H1 (cell line): ENCODE measurements around the gene TMEM204. TPM values are rescaled to one million over a fixed set of nuclear protein-coding genes. Genes with fewer than 3 reads are reported as not detected.

ENCODE experiments used
- CTCF ChIA-PET: fragments of 300-600 bp; sonication (Branson Sonifier 250); formaldehyde crosslinking; loops from one replicate; lab custom pipeline; 2021; ENCODE audit not compliant: partially characterized antibody; lab: Charles Lee
- POLR2A ChIA-PET: fragments of 300-600 bp; sonication (Branson Sonifier 250); formaldehyde crosslinking; loops from one replicate; lab custom pipeline; 2021; ENCODE audit warnings: inconsistent platforms; ENCODE audit not compliant: partially characterized antibody; lab: Charles Lee
- DNase-seq, 2 experiments: peaks; one replicate each; pipeline versions ENCODE4 v3.0.0 to v3.0.0-alpha.2; 2010 to 2022; ENCODE audit warnings: low spot score in 2 of 2, low read depth in 1 of 2, mixed read lengths in 1 of 2
- FAIRE-seq: peaks from 2 replicates; lab custom pipeline; 2011; peaks lifted over from hg19 to GRCh38; lab: Jason Lieb, UNC
- H2AFZ ChIP-seq: 2 replicates; pipeline ENCODE4 v1.8.1; 2012; ENCODE audit warnings: low read length, inconsistent platforms
- H2AK5ac ChIP-seq: 2 replicates; pipeline ENCODE4 v1.6.1; 2013; ENCODE audit warnings: low read depth, low read length
- H2BK120ac ChIP-seq: replicated peaks from 2 replicates; pipeline ENCODE3; 2013; ENCODE audit warnings: low read depth, low read length, inconsistent platforms
- H2BK12ac ChIP-seq: 2 replicates; pipeline ENCODE4 v1.6.1; 2013; ENCODE audit warnings: low read depth, low read length
- H2BK15ac ChIP-seq: 2 replicates; pipeline ENCODE4 v1.6.1; 2013; ENCODE audit warnings: low read length
- H2BK20ac ChIP-seq: 2 replicates; pipeline ENCODE4 v1.6.1; 2013; ENCODE audit warnings: low read length
- H2BK5ac ChIP-seq: 2 replicates; pipeline ENCODE4 v1.6.1; 2013; ENCODE audit warnings: low read depth, low read length
- H3K14ac ChIP-seq: 2 replicates; pipeline ENCODE4 v1.6.1; 2013; ENCODE audit warnings: inconsistent platforms; ENCODE audit not compliant: insufficient read length
- H3K18ac ChIP-seq: 2 replicates; pipeline ENCODE4 v1.6.1; 2013; ENCODE audit warnings: low read length; ENCODE audit errors: extremely low read depth
- H3K23ac ChIP-seq: 2 replicates; pipeline ENCODE4 v1.6.1; 2013; ENCODE audit warnings: inconsistent platforms; ENCODE audit not compliant: insufficient read length
- H3K23me2 ChIP-seq: 2 replicates; pipeline ENCODE4 v1.6.1; 2013; ENCODE audit warnings: low read depth, low read length
- H3K27ac ChIP-seq: 2 replicates; pipeline ENCODE4 v1.6.1; 2011; ENCODE audit warnings: low read depth, low read length, inconsistent platforms
- H3K27me3 ChIP-seq, 4 experiments: replicated peaks in 1 of 4; 1 replicate in 1 of 4; 2 replicates in 3 of 4; pipeline versions ENCODE4 v1.6.1 to v1.8.1; 2011 to 2013; ENCODE audit warnings: low read length in 3 of 4, mild to moderate bottlenecking in 3 of 4, inconsistent platforms in 2 of 4, mixed read lengths in 2 of 4, moderate library complexity in 1 of 4; ENCODE audit not compliant: control insufficient read depth in 3 of 4, insufficient read depth in 3 of 4; ENCODE audit errors: extremely low read depth in 1 of 4
- H3K36me3 ChIP-seq, 4 experiments: 2 replicates each; pipeline versions ENCODE4 v1.6.1 to v1.8.1; 2011 to 2013; ENCODE audit warnings: mild to moderate bottlenecking in 4 of 4, low read length in 3 of 4, moderate library complexity in 2 of 4, control low read depth in 1 of 4, inconsistent platforms in 1 of 4; ENCODE audit not compliant: insufficient read depth in 4 of 4, control insufficient read depth in 2 of 4
- H3K4ac ChIP-seq: replicated peaks from 2 replicates; pipeline ENCODE3; 2013; ENCODE audit warnings: low read length, low read depth, mixed read lengths, inconsistent platforms; ENCODE audit not compliant: insufficient read length
- H3K4me1 ChIP-seq, 4 experiments: replicated peaks in 1 of 4; 1 replicate in 1 of 4; 2 replicates in 3 of 4; pipeline versions ENCODE4 v1.6.1 to v1.8.1; 2011 to 2013; ENCODE audit warnings: low read length in 3 of 4, inconsistent platforms in 2 of 4, mixed read lengths in 1 of 4; ENCODE audit not compliant: insufficient read depth in 4 of 4, control insufficient read depth in 3 of 4
- H3K4me2 ChIP-seq, 2 experiments: 2 replicates each; pipeline versions ENCODE4 v1.6.1 to v1.8.1; 2011 to 2013; ENCODE audit warnings: low read depth in 2 of 2, low read length in 2 of 2, control low read depth in 1 of 2, inconsistent platforms in 1 of 2, mild to moderate bottlenecking in 1 of 2; ENCODE audit not compliant: insufficient read depth in 1 of 2
- H3K4me3 ChIP-seq, 4 experiments: fragments of 200-600, 300-600 bp in 1 of 4; sonication (generic), shearing (Covaris generic), sonication (Bioruptor Twin) in 1 of 4; 2 replicates each; pipeline versions ENCODE4 v1.5.1 to v1.8.1; 2011 to 2016; ENCODE audit warnings: low read length in 4 of 4, low read depth in 3 of 4, control low read depth in 2 of 4, inconsistent platforms in 2 of 4, mild to moderate bottlenecking in 2 of 4, mixed read lengths in 1 of 4, moderate library complexity in 1 of 4; ENCODE audit not compliant: insufficient read depth in 2 of 4; ENCODE audit errors: extremely low read depth in 1 of 4
- H3K56ac ChIP-seq: replicated peaks from 2 replicates; pipeline ENCODE3; 2013; ENCODE audit warnings: low read depth, mild to moderate bottlenecking, mixed read lengths, low read length, inconsistent platforms; ENCODE audit not compliant: insufficient read length
- H3K79me1 ChIP-seq: 2 replicates; pipeline ENCODE4 v1.6.1; 2013; ENCODE audit warnings: low read depth, low read length, control low read depth
- H3K79me2 ChIP-seq, 2 experiments: 2 replicates each; pipeline versions ENCODE4 v1.6.1 to v1.8.1; 2012 to 2013; ENCODE audit warnings: low read length in 2 of 2, mild to moderate bottlenecking in 2 of 2, inconsistent platforms in 1 of 2; ENCODE audit not compliant: insufficient read depth in 2 of 2, control insufficient read depth in 1 of 2
- H3K9ac ChIP-seq, 4 experiments: replicated peaks in 1 of 4; 1 replicate in 1 of 4; 2 replicates in 3 of 4; pipeline versions ENCODE4 v1.6.1 to v1.8.1; 2011 to 2013; ENCODE audit warnings: low read depth in 3 of 4, low read length in 3 of 4, control low read depth in 2 of 4, mild to moderate bottlenecking in 2 of 4, moderate library complexity in 2 of 4, inconsistent platforms in 1 of 4; ENCODE audit errors: extremely low read depth in 1 of 4
- H3K9me3 ChIP-seq, 2 experiments: 2 replicates each; pipeline versions ENCODE4 v1.6.1 to v1.8.1; 2012 to 2013; ENCODE audit warnings: mild to moderate bottlenecking in 2 of 2, moderate library complexity in 2 of 2, control low read depth in 1 of 2, inconsistent platforms in 1 of 2, low read depth in 1 of 2, low read length in 1 of 2, mixed read lengths in 1 of 2; ENCODE audit not compliant: insufficient read depth in 2 of 2
- H4K20me1 ChIP-seq, 2 experiments: replicated peaks in 1 of 2; 2 replicates each; pipeline versions ENCODE3 to v1.8.1; 2011 to 2013; ENCODE audit warnings: inconsistent platforms in 2 of 2, low read length in 2 of 2, mild to moderate bottlenecking in 1 of 2; ENCODE audit not compliant: insufficient read depth in 2 of 2, control insufficient read depth in 1 of 2
- H4K5ac ChIP-seq: 2 replicates; pipeline ENCODE4 v1.6.1; 2013; ENCODE audit warnings: low read length, low read depth, mixed read lengths, inconsistent platforms; ENCODE audit not compliant: insufficient read length
- H4K8ac ChIP-seq: 2 replicates; pipeline ENCODE4 v1.8.0; 2013; ENCODE audit warnings: mild to moderate bottlenecking, moderate library complexity, low read length, inconsistent platforms; ENCODE audit not compliant: insufficient read depth; ENCODE audit errors: extremely low read depth
- H4K91ac ChIP-seq: replicated peaks from 2 replicates; pipeline ENCODE3; 2013; ENCODE audit warnings: low read length, mixed read lengths, inconsistent platforms; ENCODE audit not compliant: insufficient read length
- ATF3 ChIP-seq: IDR thresholded peaks from 2 replicates; pipeline ENCODE4 v1.6.1; 2011; ENCODE audit warnings: low read depth, mild to moderate bottlenecking, low read length; ENCODE audit not compliant: insufficient read depth
- BACH1 ChIP-seq: IDR thresholded peaks from 2 replicates; pipeline ENCODE4 v1.6.1; 2012; ENCODE audit warnings: low read length, improper control_type of control experiment
- CHD1 ChIP-seq: IDR thresholded peaks from 2 replicates; pipeline ENCODE4 v1.6.1; 2012; ENCODE audit warnings: low read depth, low read length, improper control_type of control experiment
- E2F6 ChIP-seq: IDR thresholded peaks from 2 replicates; pipeline ENCODE4 v1.6.1; 2012; ENCODE audit warnings: inconsistent platforms
- SAP30 ChIP-seq: fragments of 300-600 bp; sonication (generic); IDR thresholded peaks from 2 replicates; pipeline ENCODE4 v1.7.1; 2012; ENCODE audit warnings: low read length, moderate library complexity, mild to moderate bottlenecking, inconsistent platforms; ENCODE audit not compliant: insufficient read depth, insufficient replicate concordance
- SP1 ChIP-seq: IDR thresholded peaks from 2 replicates; pipeline ENCODE4 v1.6.1; 2011; ENCODE audit warnings: low read depth, low read length
- TAF7 ChIP-seq: optimal IDR thresholded peaks from 2 replicates; pipeline ENCODE3; 2011; ENCODE audit warnings: low read depth, mild to moderate bottlenecking, inconsistent platforms, low read length, moderate library complexity, borderline replicate concordance
- YY1 ChIP-seq: IDR thresholded peaks from 2 replicates; pipeline ENCODE4 v1.6.1; 2011; ENCODE audit warnings: low read depth, mild to moderate bottlenecking, low read length
- polyA plus RNA-seq, 7 experiments: library from polyadenylated mRNA; depleted of rRNA in 3 of 7; stranded (reverse) in 5 of 7; unstranded in 2 of 7; fragments of >200 nt in 5 of 7; fragments of 200-250 nt in 2 of 7; gene quantifications; 1 replicate in 5 of 7; 2 replicates in 1 of 7; 4 replicates in 1 of 7; pipeline versions ENCODE4 v1.2.1 to v1.2.3, GENCODE V29; 2011 to 2013; ENCODE audit warnings: missing spikeins in 2 of 7, mixed read lengths in 2 of 7
- total RNA-seq: library from RNA; stranded (reverse); fragmentation: NEBNext Ultra II Directional; extraction: Animal tissue kit (Norgen Biotek cat#: 25700); gene quantifications from 2 replicates; pipeline ENCODE4 v1.2.1, GENCODE V29; 2021

Gene TMEM204
- total and polyA plus RNA-seq, 2 of the 8 experiments (the other 6 are each of a cell fraction or from before 2014, with no cell fraction given) = not detected

DNA sequence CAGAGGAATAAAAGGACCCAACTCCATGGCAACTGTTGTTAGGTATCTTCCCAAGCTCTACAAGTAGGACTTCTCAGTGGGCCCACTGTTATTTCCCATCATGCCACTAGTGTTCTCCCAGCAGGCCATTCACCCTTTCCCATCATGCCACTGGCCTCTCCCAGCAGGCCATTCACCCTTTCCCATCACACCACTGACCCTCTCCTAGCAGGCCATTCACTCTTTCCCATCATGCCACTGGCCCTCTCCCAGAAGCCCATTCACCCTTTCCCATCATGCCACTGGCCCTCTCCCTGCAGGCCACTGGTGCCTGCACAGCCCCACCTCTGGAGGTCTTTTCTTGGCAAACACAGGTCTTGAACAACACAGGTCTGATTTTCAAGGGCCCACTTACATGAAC is 42.1 kb downstream of the TMEM204 start:
- Histone ChIP-seq H3K27ac (no peak overlapping the region), H3K23me2 (no peaks in the 10 kb centered on the region), H4K91ac (no peak overlapping the region), H3K4me2 (no peak overlapping the region), H3K4me1 (no peaks in the 10 kb centered on the region), H3K4ac (no peak overlapping the region), H2BK120ac (no peak overlapping the region), H2AK5ac (no peak overlapping the region), H2BK5ac (no peak overlapping the region), H3K27me3 (no peaks in the 10 kb centered on the region), H2BK12ac (no peak overlapping the region), H2AFZ (no peak overlapping the region), H3K4me3 (no peak overlapping the region), H4K8ac (no peak overlapping the region), H2BK15ac (no peak overlapping the region), H4K20me1 (no peaks in the 10 kb centered on the region), H4K5ac (no peak overlapping the region), H3K23ac (no peak overlapping the region), H3K9me3 (no peaks in the 10 kb centered on the region), H3K9ac (no peak overlapping the region), H3K79me1 (no peaks in the 10 kb centered on the region), H3K79me2 (no peaks in the 10 kb centered on the region), H3K56ac (no peak overlapping the region), H3K36me3 (peaks cover 0 to 9% (median 2%) of the 10 kb centered on the region in 4 experiments; a peak in 4 of 8 replicates), H3K18ac (no peak overlapping the region), H2BK20ac (no peak overlapping the region), H3K14ac (no peak overlapping the region)
- FAIRE-seq = no peak
- ChIA-PET CTCF (no interaction called here), POLR2A (no interaction called here)
- TF ChIP-seq CHD1 (no peak), SP1 (no peak), E2F6 (no peak), ATF3 (no peak), BACH1 (no peak), SAP30 (no peak), YY1 (no peak), TAF7 (no peak)
- no peak for DNase-seq
